Fibroblast of mammary gland (primary cell): ENCODE data around the gene TFF3.
A peak's percentile ranks its signal among the peaks of the same experiment; 100 is the strongest.

Source experiments
- DNase-seq: peaks from one replicate; pipeline ENCODE4 v3.0.0-alpha.2; 2010; ENCODE audit warnings: low read depth
- H3K4me3 ChIP-seq: 2 replicates; pipeline ENCODE4 v1.5.1; 2011; ENCODE audit warnings: low read depth, mild to moderate bottlenecking, low read length, moderate library complexity; ENCODE audit not compliant: control insufficient read depth
- TF ChIP-seq, protein P1 (sequence below): conservative IDR thresholded peaks from 2 replicates; pipeline ENCODE4 v1.5.1; 2011; ENCODE audit warnings: low read depth, low read length, inconsistent platforms; ENCODE audit not compliant: control insufficient read depth, insufficient read depth

The TFF3 gene

DNA sequence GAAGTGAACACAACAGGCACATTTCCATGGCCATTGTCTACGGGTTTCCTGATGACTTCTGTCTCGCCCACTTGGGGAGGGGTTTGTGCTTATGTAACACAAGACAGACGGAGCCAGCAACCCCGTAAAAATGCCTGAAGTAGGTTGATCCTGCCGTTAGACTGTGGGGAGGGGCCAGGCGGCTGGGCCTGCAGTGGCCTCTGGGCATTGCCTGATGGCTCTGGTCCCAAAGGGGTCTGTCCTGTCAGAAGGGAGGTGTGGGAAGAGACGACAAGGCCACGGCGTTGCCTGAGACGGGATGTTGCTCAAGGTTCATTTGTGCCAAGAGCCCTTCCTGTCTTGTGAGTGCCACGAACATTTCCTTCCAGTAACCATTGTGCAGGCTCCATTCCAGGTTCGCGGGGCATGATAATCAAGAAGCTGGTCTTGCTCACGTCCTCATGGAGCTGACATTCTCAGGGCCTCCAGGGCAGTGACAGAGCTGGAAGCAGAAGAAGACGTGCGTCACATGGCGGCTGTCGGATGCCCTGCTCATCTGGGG is 51.5 kb downstream of the TFF3 start:
- DNase-seq, result no peak
- TF ChIP-seq, protein P1, sequence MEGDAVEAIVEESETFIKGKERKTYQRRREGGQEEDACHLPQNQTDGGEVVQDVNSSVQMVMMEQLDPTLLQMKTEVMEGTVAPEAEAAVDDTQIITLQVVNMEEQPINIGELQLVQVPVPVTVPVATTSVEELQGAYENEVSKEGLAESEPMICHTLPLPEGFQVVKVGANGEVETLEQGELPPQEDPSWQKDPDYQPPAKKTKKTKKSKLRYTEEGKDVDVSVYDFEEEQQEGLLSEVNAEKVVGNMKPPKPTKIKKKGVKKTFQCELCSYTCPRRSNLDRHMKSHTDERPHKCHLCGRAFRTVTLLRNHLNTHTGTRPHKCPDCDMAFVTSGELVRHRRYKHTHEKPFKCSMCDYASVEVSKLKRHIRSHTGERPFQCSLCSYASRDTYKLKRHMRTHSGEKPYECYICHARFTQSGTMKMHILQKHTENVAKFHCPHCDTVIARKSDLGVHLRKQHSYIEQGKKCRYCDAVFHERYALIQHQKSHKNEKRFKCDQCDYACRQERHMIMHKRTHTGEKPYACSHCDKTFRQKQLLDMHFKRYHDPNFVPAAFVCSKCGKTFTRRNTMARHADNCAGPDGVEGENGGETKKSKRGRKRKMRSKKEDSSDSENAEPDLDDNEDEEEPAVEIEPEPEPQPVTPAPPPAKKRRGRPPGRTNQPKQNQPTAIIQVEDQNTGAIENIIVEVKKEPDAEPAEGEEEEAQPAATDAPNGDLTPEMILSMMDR, result no peak
- H3K4me3 ChIP-seq, result no peak overlapping the region

DNA sequence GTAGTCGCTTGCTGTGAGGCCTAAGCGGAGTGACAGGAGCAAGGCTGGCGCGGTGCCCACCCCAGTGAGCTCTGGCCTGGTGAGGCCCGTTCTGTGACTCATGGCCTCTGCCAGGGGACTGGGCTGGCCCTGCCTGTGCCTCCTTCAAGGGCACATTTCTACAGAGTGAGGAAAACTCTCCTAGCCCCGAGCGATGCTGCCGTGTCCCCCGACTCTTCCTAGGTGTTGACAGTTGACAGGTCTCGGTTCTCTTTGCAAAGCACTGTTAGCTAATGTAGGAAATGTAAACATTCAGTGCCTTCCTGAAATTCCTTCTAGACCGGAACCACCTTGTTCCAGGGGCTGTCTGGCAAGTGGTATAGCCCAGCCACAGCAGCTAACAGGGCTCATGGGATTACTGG is 52.4 kb downstream of the TFF3 start:
- TF ChIP-seq, protein P1, result no peak
- H3K4me3 ChIP-seq, result no peak overlapping the region
- peak; percentile 7 for DNase-seq

DNA sequence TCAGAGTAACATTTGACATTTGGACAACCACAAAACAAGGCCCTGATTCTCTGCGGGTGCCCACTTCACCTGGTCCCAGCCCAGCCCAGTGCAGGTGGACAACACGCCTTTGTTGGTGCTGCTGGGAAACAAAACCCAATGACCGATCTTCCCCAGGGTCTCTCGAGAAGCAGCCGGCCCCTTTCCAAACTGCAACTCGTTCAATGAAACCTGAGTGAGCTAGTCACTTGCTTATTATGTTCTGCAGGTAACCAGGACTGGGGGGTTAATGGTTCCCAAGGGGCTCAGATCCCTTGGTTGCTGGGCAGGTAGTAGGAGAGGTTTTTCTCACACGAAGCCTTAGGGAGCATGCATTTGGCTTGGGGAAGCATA is 53.4 kb downstream of the TFF3 start:
- H3K4me3 ChIP-seq, result no peak overlapping the region
- no peak for DNase-seq
- TF ChIP-seq, protein P1, result no peak
